ENCODE measurements around the gene SSBP1.
A peak's percentile ranks its signal among the peaks of the same experiment; 100 is the strongest.
"Not testable (repeated sequence)": the region's sequence is repeated elsewhere in the genome, so short reads cannot be mapped to it uniquely, and the experiment has no call there.

SSBP1 gene

DNA sequence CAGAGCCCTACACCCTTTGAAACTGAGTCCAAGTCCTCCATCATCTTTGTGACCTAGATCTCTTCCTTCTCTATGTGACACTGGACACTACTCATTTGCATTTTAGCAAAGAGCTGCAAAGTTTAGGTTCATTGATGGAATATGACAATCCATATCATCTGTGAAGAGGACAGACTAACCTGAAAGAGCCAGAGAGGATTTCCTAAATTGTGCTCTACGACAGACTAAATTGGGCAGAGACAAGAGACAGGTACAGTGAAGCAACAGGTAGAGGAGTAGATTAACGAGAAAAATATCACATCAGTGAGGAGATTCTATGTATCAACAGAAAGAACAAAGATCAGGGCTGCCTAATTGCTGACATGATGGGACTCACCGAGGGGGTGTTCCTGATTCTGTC is 25.6 kb downstream of the SSBP1 start, which contains the start of gene TAS2R3:
Gene TAS2R3 (plus strand): TSS at position 301 of the 400 bp plus-strand sequence. CDS start 62 bp downstream, at position 363.
- no peak for DNase-seq (ENCODE audit: low spot score)
- no peak for FAIRE-seq

DNA sequence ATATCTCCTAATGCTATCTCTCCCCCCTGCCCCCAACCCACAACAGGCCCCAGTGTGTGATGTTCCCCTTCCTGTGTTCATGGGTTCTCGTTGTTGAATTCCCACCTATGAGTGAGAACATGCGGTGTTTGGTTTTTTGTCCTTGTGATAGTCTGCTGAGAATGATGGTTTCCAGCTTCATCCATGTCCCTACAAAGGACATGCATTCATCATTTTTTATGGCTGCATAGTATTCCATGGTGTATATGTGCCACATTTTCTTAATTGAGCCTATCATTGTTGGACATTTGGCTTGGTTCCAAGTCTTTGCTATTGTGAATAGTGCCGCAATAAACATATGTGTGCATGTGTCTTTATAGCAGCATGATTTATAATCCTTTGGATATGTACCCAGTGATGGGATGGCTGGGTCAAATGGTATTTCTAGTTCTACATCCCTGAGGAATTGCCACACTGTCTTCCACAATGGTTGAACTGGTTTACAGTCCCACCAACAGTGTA is 32.0 kb downstream of the SSBP1 start:
- not testable (repeated sequence) for FAIRE-seq; DNase-seq (ENCODE audit: low spot score)

DNA sequence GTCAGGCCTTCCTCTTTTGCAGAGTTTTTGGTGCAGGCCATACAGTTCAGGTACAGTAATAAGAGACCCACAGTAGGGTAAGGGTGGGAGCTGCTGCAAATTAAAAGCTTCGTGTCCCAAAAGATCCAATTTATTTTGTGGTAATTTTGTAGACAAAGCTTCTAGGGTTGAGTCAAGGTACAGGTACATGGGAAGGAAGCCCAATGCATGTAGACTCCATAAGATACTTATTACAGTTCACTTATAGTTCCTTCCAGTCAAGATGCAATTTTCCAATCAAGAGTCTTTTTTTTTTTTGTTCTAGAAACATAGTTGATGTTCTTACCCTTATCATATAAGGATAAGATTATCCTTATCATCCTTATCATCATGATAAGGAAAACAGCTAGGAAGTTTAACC is 38.2 kb downstream of the SSBP1 start, which contains the start of gene TAS2R4:
Gene TAS2R4 (plus strand): TSS at position 301 of the 400 bp plus-strand sequence. CDS start 1,815 bp downstream, outside the sequence.
- no peak for FAIRE-seq
- no peak for DNase-seq (ENCODE audit: low spot score)

DNA sequence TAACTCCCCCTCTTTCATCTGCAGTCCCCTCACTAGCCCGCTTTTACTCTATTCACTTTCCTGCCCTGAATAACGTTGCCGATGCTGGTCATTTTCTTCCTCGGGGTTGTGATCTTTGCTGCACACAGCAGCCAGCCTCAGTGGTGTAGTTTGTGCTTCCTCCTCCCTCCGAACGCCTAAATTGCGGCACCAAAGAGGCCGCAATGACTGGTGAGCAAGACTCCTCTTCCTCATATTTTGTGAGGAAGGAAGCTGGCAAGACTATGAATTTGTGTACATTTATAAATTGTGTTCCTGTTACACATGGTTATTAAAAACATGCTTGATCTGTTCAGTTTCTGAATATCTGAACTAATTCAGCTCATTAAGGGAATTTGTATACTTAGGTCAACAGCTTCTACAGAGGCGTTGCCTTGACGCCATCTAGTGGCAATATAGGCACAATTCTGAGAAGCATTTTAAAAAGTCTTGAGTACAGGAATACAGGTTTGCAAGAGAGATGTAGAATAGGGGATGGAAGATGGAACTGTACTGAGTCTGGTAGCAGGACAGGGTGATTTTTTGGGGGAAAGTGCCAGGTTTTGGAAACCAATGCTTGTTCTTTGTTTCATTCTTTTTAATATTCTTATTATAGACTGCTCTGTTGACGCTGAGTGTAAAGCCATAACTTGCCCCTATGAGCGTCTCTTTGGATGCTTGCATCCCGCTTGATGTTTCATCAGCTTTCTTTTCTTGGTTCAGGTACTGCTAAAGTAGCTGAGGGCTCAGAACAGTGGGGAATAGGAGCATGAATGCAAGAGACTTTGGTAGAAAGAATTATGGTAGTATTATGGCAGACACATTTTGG is 47.8 kb downstream of the SSBP1 start:
- DNase-seq (ENCODE audit: low spot score), result peak; percentile 21
- FAIRE-seq, result no peak

DNA sequence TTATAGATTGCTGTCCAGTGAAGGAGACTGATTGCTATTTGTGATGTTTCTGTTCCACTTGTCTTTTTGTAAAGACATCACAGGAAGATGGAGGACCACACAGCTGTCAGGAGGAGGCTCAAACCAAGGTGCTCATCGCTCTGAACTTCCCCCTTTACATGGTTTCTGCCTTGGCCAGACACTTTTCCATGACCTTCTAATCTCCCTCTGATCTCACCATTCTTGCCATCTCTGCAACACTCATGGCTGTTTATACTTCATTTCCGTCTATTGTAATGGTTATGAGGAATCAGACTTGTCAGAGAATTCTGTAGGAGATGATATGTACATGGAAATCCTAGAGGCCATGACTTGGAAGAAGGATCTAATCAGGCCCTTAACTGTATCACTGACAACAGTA is 50.1 kb downstream of the SSBP1 start:
- DNase-seq (ENCODE audit: low spot score) (no peak), FAIRE-seq (no peak)

DNA sequence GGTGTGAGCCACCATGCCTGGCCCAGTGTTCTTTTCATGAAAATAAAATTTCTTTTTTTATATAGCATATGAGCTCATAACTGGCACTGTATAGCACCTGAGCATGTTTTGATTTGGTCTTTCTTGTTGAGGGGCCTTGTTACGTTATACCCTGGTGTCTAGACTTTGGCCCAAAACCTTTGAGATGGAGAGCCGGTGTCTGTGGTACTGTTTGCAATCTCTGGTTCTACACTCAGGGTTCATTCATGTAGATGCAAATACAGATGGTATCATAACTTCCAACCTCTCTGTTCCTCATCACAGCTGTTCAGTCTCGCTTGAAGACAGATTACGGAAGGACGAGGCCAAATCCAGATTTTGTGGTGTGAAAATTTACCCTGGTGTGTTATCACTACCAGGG is 51.8 kb downstream of the SSBP1 start, which contains the start of gene TAS2R5:
Gene TAS2R5 (plus strand): TSS at position 301 of the 400 bp plus-strand sequence. CDS start 145 bp downstream, outside the sequence.
- no peak for FAIRE-seq
- no peak for DNase-seq (ENCODE audit: low spot score)

DNA sequence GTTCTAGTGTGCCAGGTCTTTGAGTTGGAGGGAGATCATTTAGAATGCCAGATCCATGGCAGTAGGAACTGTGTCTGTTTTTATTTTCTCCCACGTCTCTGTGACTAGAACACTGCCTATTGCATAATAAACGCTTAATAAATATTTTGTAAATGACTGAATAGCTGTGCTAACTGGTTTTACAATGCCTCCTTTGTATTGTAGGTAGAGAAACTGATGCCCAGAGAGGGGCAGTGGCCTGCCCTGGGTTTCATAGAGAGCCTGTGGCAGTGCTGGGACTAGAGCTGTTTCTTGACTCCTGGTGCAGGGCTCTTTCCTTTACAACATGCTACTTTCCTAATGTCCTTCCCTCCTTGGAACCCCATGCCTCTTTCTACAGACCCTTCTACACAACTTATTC is 54.4 kb downstream of the SSBP1 start:
- no peak for FAIRE-seq
- no peak for DNase-seq (ENCODE audit: low spot score)
